CD4-positive, alpha-beta T cell (primary cell): ENCODE data around the gene CFAP70. TPM values are rescaled to one million over a fixed set of nuclear protein-coding genes. Genes with fewer than 3 reads are reported as not detected.

Source experiments
- ATAC-seq: fragments of 200-7000 bp; cut with Tn5 transposase; one replicate; pipeline ENCODE4 v1.10.0; 2022; ENCODE audit warnings: mild to moderate bottlenecking; ENCODE audit not compliant: poor library complexity
- CTCF ChIA-PET: fragments of 350-600 bp; sonication (Branson Sonifier 250); formaldehyde crosslinking; loops from one replicate; lab custom pipeline; 2021; ENCODE audit warnings: antibody characterized with exemption, inconsistent platforms; lab: Charles Lee
- POLR2A ChIA-PET: fragments of 350-600 bp; sonication (Branson Sonifier 250); formaldehyde crosslinking; loops from one replicate; lab custom pipeline; 2021; ENCODE audit warnings: antibody characterized with exemption, inconsistent platforms; lab: Charles Lee
- DNase-seq, 14 experiments: peaks; one replicate each; pipeline ENCODE4 v3.0.0-alpha.2; 2013 to 2020; ENCODE audit warnings: mixed read lengths in 2 of 14
- H3K27ac ChIP-seq, 2 donors: one replicate each; pipeline versions ENCODE4 v1.5.1 to v1.7.0; 2013; ENCODE audit warnings: low read length in 2 of 2, low read depth in 1 of 2, mild to moderate bottlenecking in 1 of 2
- H3K27me3 ChIP-seq, 2 experiments: 1 replicate in 1 of 2; 2 replicates in 1 of 2; pipeline versions ENCODE4 v1.6.1 to v1.7.0; 2013; ENCODE audit warnings: low read length in 2 of 2, control low read depth in 1 of 2, mild to moderate bottlenecking in 1 of 2, moderate library complexity in 1 of 2; ENCODE audit not compliant: insufficient read depth in 2 of 2, control insufficient read depth in 1 of 2
- H3K36me3 ChIP-seq: one replicate; pipeline ENCODE4 v1.6.1; 2013; ENCODE audit warnings: low read length, control low read depth; ENCODE audit not compliant: insufficient read depth
- H3K4me1 ChIP-seq: one replicate; pipeline ENCODE4 v1.6.1; 2013; ENCODE audit warnings: low read length, control low read depth; ENCODE audit not compliant: insufficient read depth
- H3K4me3 ChIP-seq: one replicate; pipeline ENCODE4 v1.5.1; 2013; ENCODE audit warnings: mild to moderate bottlenecking, low read length, moderate library complexity
- H3K9me3 ChIP-seq, 2 experiments: 1 replicate in 1 of 2; 2 replicates in 1 of 2; pipeline versions ENCODE4 v1.6.1 to v1.7.0; 2013; ENCODE audit warnings: low read length in 2 of 2, mild to moderate bottlenecking in 2 of 2, control low read depth in 1 of 2, moderate library complexity in 1 of 2; ENCODE audit not compliant: control insufficient read depth in 1 of 2, insufficient read depth in 1 of 2
- H3K27ac Mint-ChIP-seq: one replicate; pipeline ENCODE4 v1.8.0; 2020; ENCODE audit warnings: mixed read lengths
- H3K27me3 Mint-ChIP-seq: one replicate; pipeline ENCODE4 v1.8.0; 2021; ENCODE audit warnings: mixed read lengths
- H3K36me3 Mint-ChIP-seq: one replicate; pipeline ENCODE4 v1.8.0; 2021; ENCODE audit warnings: low read depth, mixed read lengths
- H3K4me1 Mint-ChIP-seq: one replicate; pipeline ENCODE4 v1.8.0; 2021; ENCODE audit warnings: low read depth, mixed read lengths
- H3K4me3 Mint-ChIP-seq: one replicate; pipeline ENCODE4 v1.8.0; 2020; ENCODE audit warnings: mild to moderate bottlenecking, mixed read lengths
- H3K9me3 Mint-ChIP-seq: one replicate; pipeline ENCODE4 v1.8.0; 2020; ENCODE audit warnings: mixed read lengths
- intact Hi-C, 2 experiments: fragments of 100-400 bp; cut with DNase I in 1 of 2; cut with micrococcal nuclease in 1 of 2; formaldehyde crosslinking; loops; one replicate each; pipeline versions ENCODE4 v1.15.1 to v1.9.0; 2023 to 2025; cut with DNase I, micrococcal nuclease
- total RNA-seq, 174 experiments: library from RNA in 2 of 174; stranded (reverse) in 2 of 174; gene quantifications; one replicate each; pipeline ENCODE4 v1.2.3 and lab custom pipeline; 2021 to 2026
- TF ChIP-seq, protein P1 (sequence below): fragments of 200-600 bp; IDR thresholded peaks from one replicate; pipeline ENCODE4 v1.8.0; 2022; ENCODE audit warnings: antibody characterized with exemption, mild to moderate bottlenecking

Gene CFAP70
- total RNA-seq, 2 experiments from 2014 or later, result 2.6 TPM

DNA sequence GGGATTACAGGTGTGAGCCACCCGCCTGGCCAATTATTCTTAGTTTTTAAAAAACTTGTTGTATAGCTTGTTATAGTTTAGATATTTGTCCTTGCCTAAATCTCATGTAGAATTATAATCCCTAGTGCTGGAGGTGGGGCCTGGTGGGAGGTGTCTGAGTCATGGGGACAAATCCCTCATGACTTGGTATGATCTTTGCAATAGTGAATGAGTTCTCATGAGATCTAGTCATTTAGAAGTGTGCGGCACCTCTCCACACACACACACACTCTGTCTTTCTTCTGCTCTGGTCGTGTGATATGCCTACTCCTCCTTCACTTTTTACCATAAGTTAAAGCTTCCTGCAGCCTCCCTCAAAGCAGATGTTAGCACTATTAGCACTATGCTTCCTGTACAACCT is 153.6 kb downstream of the CFAP70 start:
- ATAC-seq, result no peak
- H3K9me3 Mint-ChIP-seq, result no peaks in the 10 kb centered on the region
- no peaks in the 10 kb centered on the region for H3K27me3 Mint-ChIP-seq
- intact Hi-C loops, result no loop called here
- no peak overlapping the region for H3K27ac ChIP-seq
- no peak overlapping the region for H3K4me3 Mint-ChIP-seq
- ChIA-PET CTCF (no interaction called here), POLR2A (no interaction called here)
- no peaks in the 10 kb centered on the region for H3K27me3 ChIP-seq
- peaks cover 9% of the 10 kb centered on the region for H3K36me3 ChIP-seq
- no peaks in the 10 kb centered on the region for H3K4me1 Mint-ChIP-seq
- no peak overlapping the region for H3K27ac Mint-ChIP-seq
- peaks cover 0 to 4% of the 10 kb centered on the region in 2 experiments for H3K9me3 ChIP-seq
- TF ChIP-seq, protein P1, sequence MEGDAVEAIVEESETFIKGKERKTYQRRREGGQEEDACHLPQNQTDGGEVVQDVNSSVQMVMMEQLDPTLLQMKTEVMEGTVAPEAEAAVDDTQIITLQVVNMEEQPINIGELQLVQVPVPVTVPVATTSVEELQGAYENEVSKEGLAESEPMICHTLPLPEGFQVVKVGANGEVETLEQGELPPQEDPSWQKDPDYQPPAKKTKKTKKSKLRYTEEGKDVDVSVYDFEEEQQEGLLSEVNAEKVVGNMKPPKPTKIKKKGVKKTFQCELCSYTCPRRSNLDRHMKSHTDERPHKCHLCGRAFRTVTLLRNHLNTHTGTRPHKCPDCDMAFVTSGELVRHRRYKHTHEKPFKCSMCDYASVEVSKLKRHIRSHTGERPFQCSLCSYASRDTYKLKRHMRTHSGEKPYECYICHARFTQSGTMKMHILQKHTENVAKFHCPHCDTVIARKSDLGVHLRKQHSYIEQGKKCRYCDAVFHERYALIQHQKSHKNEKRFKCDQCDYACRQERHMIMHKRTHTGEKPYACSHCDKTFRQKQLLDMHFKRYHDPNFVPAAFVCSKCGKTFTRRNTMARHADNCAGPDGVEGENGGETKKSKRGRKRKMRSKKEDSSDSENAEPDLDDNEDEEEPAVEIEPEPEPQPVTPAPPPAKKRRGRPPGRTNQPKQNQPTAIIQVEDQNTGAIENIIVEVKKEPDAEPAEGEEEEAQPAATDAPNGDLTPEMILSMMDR, result no peak
- H3K4me3 ChIP-seq, result no peak overlapping the region
- H3K4me1 ChIP-seq, result no peaks in the 10 kb centered on the region
- DNase-seq, result no peak
- H3K36me3 Mint-ChIP-seq, result peaks cover 43% of the 10 kb centered on the region

Other genes with a start within 250 kb of the CFAP70 start
- under 1 TPM; 0.67 to 0.82 TPM for gene NUDT13, start 248.4 kb downstream of the CFAP70 start, total RNA-seq
- 10 to 100 TPM; 50.5 to 57.7 TPM for gene ECD, start 190.9 kb downstream of the CFAP70 start, total RNA-seq
- 1 to 10 TPM; 7.0 to 7.7 TPM for gene FAM149B1, start 190.7 kb downstream of the CFAP70 start, total RNA-seq
- 10 to 100 TPM; 15.4 to 15.8 TPM for gene DNAJC9, start 111.6 kb downstream of the CFAP70 start, total RNA-seq
- 10 to 100 TPM; 28.3 to 31.9 TPM for gene MRPS16, start 106.2 kb downstream of the CFAP70 start, total RNA-seq
- gene ANXA7, start 55.2 kb upstream of the CFAP70 start, total RNA-seq, result 10 to 100 TPM; 77.7 to 79.6 TPM
- gene MSS51, start 74.7 kb upstream of the CFAP70 start, total RNA-seq, result 1 to 10 TPM; 1.1 TPM
- gene PPP3CB, start 137.2 kb upstream of the CFAP70 start, total RNA-seq, result 10 to 100 TPM; 20.2 to 20.3 TPM
- 1 to 10 TPM; 2.7 to 3.2 TPM for gene USP54, start 232.5 kb upstream of the CFAP70 start, total RNA-seq